Measurements from ENCODE around the gene CCDC174.

The CCDC174 gene

GRCh38 chr3:14625443-14625842 is 26.1 kb upstream of the CCDC174 start:
- no peak for DNase-seq (ENCODE audit: low read depth)

GRCh38 chr3:14627815-14628214 is 23.7 kb upstream of the CCDC174 start:
- DNase-seq (ENCODE audit: low read depth): no peak

GRCh38 chr3:14628406-14628805 is 23.2 kb upstream of the CCDC174 start:
- DNase-seq (ENCODE audit: low read depth): no peak

- DNase-seq (ENCODE audit: low read depth): no peak
Observed at GRCh38 chr3:14630404-14631100, 21.0 kb upstream of the CCDC174 start.

- DNase-seq (ENCODE audit: low read depth): no peak
Observed at GRCh38 chr3:14631101-14631497, 20.5 kb upstream of the CCDC174 start.

- no peak for DNase-seq (ENCODE audit: low read depth)
Observed at GRCh38 chr3:14631687-14632441, 19.7 kb upstream of the CCDC174 start.

- DNase-seq (ENCODE audit: low read depth): no peak
Observed at GRCh38 chr3:14632442-14632930, 19.1 kb upstream of the CCDC174 start.

GRCh38 chr3:14633417-14633816 is 18.1 kb upstream of the CCDC174 start:
- DNase-seq (ENCODE audit: low read depth): no peak

- DNase-seq (ENCODE audit: low read depth): peak; percentile 14
Observed at GRCh38 chr3:14633819-14634424, 17.6 kb upstream of the CCDC174 start.

- DNase-seq (ENCODE audit: low read depth): no peak
Observed at GRCh38 chr3:14634763-14635400, 16.7 kb upstream of the CCDC174 start.

- DNase-seq (ENCODE audit: low read depth): no peak
Observed at GRCh38 chr3:14636496-14637087, 15.0 kb upstream of the CCDC174 start.

GRCh38 chr3:14640157-14640562 is 11.4 kb upstream of the CCDC174 start:
- DNase-seq (ENCODE audit: low read depth): no peak

GRCh38 chr3:14640734-14641133 is 10.8 kb upstream of the CCDC174 start:
- no peak for DNase-seq (ENCODE audit: low read depth)

GRCh38 chr3:14641346-14641745 is 10.2 kb upstream of the CCDC174 start:
- no peak for DNase-seq (ENCODE audit: low read depth)

- no peak for DNase-seq (ENCODE audit: low read depth)
Observed at GRCh38 chr3:14645453-14645852, 6.1 kb upstream of the CCDC174 start.

- no peak for DNase-seq (ENCODE audit: low read depth)
Observed at GRCh38 chr3:14646131-14646573, 5.4 kb upstream of the CCDC174 start.

- no peak for DNase-seq (ENCODE audit: low read depth)
Observed at GRCh38 chr3:14646589-14647413, 4.8 kb upstream of the CCDC174 start.

GRCh38 chr3:14647976-14648955 is 3.3 kb upstream of the CCDC174 start:
- DNase-seq (ENCODE audit: low read depth): no peak

- DNase-seq (ENCODE audit: low read depth): no peak
Observed at GRCh38 chr3:14649466-14649865, 2.1 kb upstream of the CCDC174 start.

GRCh38 chr3:14650193-14650592 is 1.4 kb upstream of the CCDC174 start:
- DNase-seq (ENCODE audit: low read depth): no peak
